ENCODE measurements around the gene SMG6.

The SMG6 gene

DNA sequence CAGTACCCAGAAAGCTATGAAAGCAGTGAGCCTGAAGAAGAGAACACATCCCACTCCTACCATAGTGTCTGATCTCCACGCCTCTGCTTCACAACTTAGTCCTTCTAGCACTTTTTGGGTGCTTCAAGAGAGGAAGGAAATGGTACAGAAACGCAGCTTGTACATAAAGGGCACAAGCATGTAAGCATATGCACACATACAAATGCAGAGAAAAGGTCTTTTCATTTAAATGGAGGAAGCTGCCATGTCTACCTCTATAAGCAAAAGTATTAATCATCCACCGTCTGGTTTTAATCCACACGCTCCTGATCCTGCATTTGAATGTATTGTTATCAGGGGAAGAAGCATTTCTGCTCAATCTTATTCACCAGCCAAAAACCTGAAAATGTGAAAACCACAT is 148.0 kb downstream of the SMG6 start:
- Histone ChIP-seq H3K4me3 (replicated peaks; ENCODE audit: low read depth, low read length) (no peak overlapping the region), H3K27me3 (replicated peaks; ENCODE audit: control insufficient read depth, insufficient read depth, low read length) (no peaks in the 10 kb centered on the region), H3K36me3 (ENCODE audit: control insufficient read depth, insufficient read depth, low read length) (peaks cover 2% of the 10 kb centered on the region)
- no peak for DNase-seq (ENCODE audit: extremely low read depth, insufficient read length)
- TF ChIP-seq, protein P1, sequence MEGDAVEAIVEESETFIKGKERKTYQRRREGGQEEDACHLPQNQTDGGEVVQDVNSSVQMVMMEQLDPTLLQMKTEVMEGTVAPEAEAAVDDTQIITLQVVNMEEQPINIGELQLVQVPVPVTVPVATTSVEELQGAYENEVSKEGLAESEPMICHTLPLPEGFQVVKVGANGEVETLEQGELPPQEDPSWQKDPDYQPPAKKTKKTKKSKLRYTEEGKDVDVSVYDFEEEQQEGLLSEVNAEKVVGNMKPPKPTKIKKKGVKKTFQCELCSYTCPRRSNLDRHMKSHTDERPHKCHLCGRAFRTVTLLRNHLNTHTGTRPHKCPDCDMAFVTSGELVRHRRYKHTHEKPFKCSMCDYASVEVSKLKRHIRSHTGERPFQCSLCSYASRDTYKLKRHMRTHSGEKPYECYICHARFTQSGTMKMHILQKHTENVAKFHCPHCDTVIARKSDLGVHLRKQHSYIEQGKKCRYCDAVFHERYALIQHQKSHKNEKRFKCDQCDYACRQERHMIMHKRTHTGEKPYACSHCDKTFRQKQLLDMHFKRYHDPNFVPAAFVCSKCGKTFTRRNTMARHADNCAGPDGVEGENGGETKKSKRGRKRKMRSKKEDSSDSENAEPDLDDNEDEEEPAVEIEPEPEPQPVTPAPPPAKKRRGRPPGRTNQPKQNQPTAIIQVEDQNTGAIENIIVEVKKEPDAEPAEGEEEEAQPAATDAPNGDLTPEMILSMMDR (IDR thresholded peaks at IDR 0.05; ENCODE audit: insufficient read depth, low read length, poor library complexity, severe bottlenecking) = no peak

DNA sequence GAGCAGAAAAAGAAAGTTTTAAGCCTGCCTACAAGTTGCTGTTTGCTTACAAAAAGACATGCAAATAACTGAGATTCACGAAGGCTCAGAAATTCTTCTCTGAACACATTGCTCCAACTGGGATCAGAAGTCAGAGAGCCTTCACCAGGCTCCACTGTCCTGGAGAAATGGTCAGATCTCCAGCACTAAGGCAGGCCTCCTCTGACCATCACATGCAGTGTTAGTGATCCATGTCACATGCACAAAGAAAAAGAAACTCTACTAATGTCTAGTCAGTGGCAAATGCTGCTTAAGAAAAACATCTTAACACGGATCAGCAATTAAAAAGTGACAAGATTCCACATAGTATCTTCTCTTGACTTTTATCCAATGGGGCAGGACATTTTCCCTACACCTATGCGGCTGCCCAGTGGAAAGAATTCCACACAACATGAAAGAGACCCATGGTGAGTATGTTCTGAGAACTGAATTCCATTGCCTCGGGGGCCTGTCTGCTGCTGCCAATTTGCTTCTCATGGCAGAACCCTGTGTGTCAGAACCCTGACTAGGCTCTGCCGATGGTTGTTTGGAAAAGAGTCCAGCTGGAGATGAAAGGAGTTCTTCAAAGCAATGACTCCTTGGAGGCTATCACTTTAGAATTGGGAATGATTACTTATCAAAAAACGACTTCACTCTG is 152.1 kb downstream of the SMG6 start:
- no peak for DNase-seq (ENCODE audit: extremely low read depth, insufficient read length)
- H3K36me3 ChIP-seq (ENCODE audit: control insufficient read depth, insufficient read depth, low read length) = peaks cover 5% of the 10 kb centered on the region
- TF ChIP-seq, protein P1 (IDR thresholded peaks at IDR 0.05; ENCODE audit: insufficient read depth, low read length, poor library complexity, severe bottlenecking) = no peak
- H3K27me3 ChIP-seq (replicated peaks; ENCODE audit: control insufficient read depth, insufficient read depth, low read length) = no peaks in the 10 kb centered on the region
- no peak overlapping the region for H3K4me3 ChIP-seq (replicated peaks; ENCODE audit: low read depth, low read length)

DNA sequence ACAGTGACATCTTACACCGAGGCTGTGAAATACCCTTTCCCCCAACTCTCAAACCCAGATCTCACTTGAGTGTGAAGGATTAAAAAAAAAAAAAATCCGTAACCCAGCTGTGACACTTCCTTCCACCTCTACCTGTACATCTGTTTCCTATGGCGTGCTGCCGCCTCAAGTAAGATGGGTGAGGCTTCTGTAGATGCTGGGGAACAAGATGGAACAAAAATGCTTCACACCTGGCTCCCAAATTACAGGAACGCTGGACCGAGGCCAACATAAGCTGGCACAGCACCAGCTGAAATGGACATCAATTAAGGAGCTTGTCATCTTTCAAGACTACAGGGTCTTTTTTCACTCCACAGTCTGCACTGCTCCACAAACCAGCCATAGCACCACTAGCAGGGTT is 152.8 kb downstream of the SMG6 start:
- Histone ChIP-seq H3K27me3 (replicated peaks; ENCODE audit: control insufficient read depth, insufficient read depth, low read length) (no peaks in the 10 kb centered on the region), H3K4me3 (replicated peaks; ENCODE audit: low read depth, low read length) (no peak overlapping the region), H3K36me3 (ENCODE audit: control insufficient read depth, insufficient read depth, low read length) (peaks cover 5% of the 10 kb centered on the region)
- no peak for DNase-seq (ENCODE audit: extremely low read depth, insufficient read length)
- TF ChIP-seq, protein P1 (IDR thresholded peaks at IDR 0.05; ENCODE audit: insufficient read depth, low read length, poor library complexity, severe bottlenecking) = no peak

DNA sequence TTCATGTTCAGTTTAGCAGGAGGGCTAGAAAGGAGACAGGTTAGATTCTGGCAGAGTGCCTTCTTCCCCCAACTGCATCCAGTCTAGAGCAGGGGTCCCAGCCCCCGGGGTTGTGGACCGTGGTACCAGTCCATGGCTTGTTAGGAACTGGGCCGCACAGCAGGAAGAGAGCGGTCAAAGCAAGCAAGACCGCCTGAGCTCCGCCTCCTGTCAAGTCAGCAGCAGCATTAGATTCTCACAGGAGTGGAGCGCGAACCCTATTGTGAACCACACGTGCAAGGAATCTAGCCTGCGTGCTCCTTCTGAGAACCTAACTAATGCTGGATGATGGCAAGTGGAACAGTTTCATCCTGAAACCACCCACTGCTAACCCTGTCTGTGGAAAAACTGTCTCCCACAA is 153.7 kb downstream of the SMG6 start:
- peaks cover 3% of the 10 kb centered on the region for H3K36me3 ChIP-seq (ENCODE audit: control insufficient read depth, insufficient read depth, low read length)
- no peak overlapping the region for H3K4me3 ChIP-seq (replicated peaks; ENCODE audit: low read depth, low read length)
- TF ChIP-seq, protein P1 (IDR thresholded peaks at IDR 0.05; ENCODE audit: insufficient read depth, low read length, poor library complexity, severe bottlenecking) = no peak
- H3K27me3 ChIP-seq (replicated peaks; ENCODE audit: control insufficient read depth, insufficient read depth, low read length) = no peaks in the 10 kb centered on the region
- DNase-seq (ENCODE audit: extremely low read depth, insufficient read length) = no peak

- no peak for DNase-seq (ENCODE audit: extremely low read depth, insufficient read length)
- Histone ChIP-seq H3K27me3 (replicated peaks; ENCODE audit: control insufficient read depth, insufficient read depth, low read length) (no peaks in the 10 kb centered on the region), H3K4me3 (replicated peaks; ENCODE audit: low read depth, low read length) (no peak overlapping the region), H3K36me3 (ENCODE audit: control insufficient read depth, insufficient read depth, low read length) (peaks cover 3% of the 10 kb centered on the region)
- TF ChIP-seq, protein P1 (IDR thresholded peaks at IDR 0.05; ENCODE audit: insufficient read depth, low read length, poor library complexity, severe bottlenecking) = no peak
These were observed 157.3 kb downstream of the SMG6 start for GRCh38 chr17:2146132-2146871.
